Activated CD8-positive, alpha-beta T cell treated with anti-CD3 and anti-CD28 coated beads, Interleukin-2, amount 10 ng/mL, durations not matched to agents 7 days and 5 days (primary cell): ENCODE results near the gene LRRC10B. TPM values are rescaled to one million over a fixed set of nuclear protein-coding genes. Genes with fewer than 3 reads are reported as not detected.

ENCODE experiments used
- ATAC-seq: fragments of 150-1000 bp; cut with Tn5 transposase; one replicate; pipeline ENCODE4 v1.10.0; 2021; ENCODE audit warnings: moderate library complexity
- CTCF ChIA-PET: fragments of 350-600 bp; sonication (Branson Sonifier 250); formaldehyde crosslinking; loops from one replicate; lab custom pipeline; 2021; ENCODE audit warnings: antibody characterized with exemption; lab: Charles Lee
- POLR2A ChIA-PET: fragments of 350-600 bp; sonication (Branson Sonifier 250); formaldehyde crosslinking; loops from one replicate; lab custom pipeline; 2021; ENCODE audit warnings: antibody characterized with exemption; lab: Charles Lee
- DNase-seq: peaks from one replicate; pipeline ENCODE4 v3.0.0-alpha.2; 2020
- H3K27ac Mint-ChIP-seq: one replicate; pipeline ENCODE4 v1.8.0; 2021; ENCODE audit warnings: mild to moderate bottlenecking, mixed read lengths
- H3K27me3 Mint-ChIP-seq: one replicate; pipeline ENCODE4 v1.8.0; 2021; ENCODE audit warnings: low read depth, mixed read lengths
- H3K36me3 Mint-ChIP-seq: one replicate; pipeline ENCODE4 v1.8.0; 2021; ENCODE audit warnings: low read depth, mixed read lengths
- H3K4me1 Mint-ChIP-seq: one replicate; pipeline ENCODE4 v1.8.0; 2021; ENCODE audit warnings: low read depth, mixed read lengths
- H3K4me3 Mint-ChIP-seq: one replicate; pipeline ENCODE4 v1.8.0; 2021; ENCODE audit warnings: mild to moderate bottlenecking, mixed read lengths
- H3K9me3 Mint-ChIP-seq: one replicate; pipeline ENCODE4 v1.8.0; 2022; ENCODE audit warnings: mixed read lengths; ENCODE audit not compliant: insufficient read depth
- total RNA-seq, 2 experiments: library from RNA; stranded (reverse); gene quantifications; one replicate each; pipeline ENCODE4 v1.2.3, GENCODE V29; 2021

Gene LRRC10B
- total RNA-seq, 2 experiments from 2014 or later: not detected

DNA sequence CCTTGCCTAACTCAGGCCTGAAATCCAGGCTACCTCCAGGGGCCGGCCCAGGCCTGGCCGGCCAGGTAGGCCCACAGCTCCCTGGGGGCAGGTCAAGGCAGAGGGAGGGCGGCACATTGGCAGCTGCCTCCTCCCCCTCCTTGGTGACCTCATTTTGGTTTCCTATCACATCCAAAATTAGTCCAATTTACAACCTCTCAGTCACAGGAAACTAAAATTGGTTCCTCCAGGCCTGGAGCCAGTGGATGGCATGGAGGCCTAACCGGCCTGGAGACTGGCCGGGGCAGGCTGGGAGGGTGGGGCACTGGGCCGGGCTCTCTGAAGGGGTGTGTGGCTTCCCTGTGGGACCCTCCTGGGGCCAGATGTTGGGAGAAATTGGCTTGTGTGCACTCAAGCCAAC, 35.9 kb downstream of the LRRC10B start:
- Mint-ChIP-seq H3K36me3 (no peaks in the 10 kb centered on the region), H3K4me1 (peaks cover 3% of the 10 kb centered on the region), H3K27me3 (peaks cover 5% of the 10 kb centered on the region), H3K4me3 (no peak overlapping the region), H3K27ac (no peak overlapping the region), H3K9me3 (no peaks in the 10 kb centered on the region)
- ATAC-seq: no peak
- POLR2A ChIA-PET: interaction anchor here (1.4 kb wide), 1 partner anchor 21 kb away, joined by 3 read pairs; no protein-coding TSS in a partner anchor
- no peak for DNase-seq
- CTCF ChIA-PET: interaction anchor here (1.5 to 2.0 kb wide), 4 partner anchors 13 to 28 kb away, joined by 3 to 7 read pairs (median 6); no protein-coding TSS in a partner anchor

- Mint-ChIP-seq H3K27me3 (peaks cover 5% of the 10 kb centered on the region), H3K4me1 (peaks cover 3% of the 10 kb centered on the region), H3K4me3 (no peak overlapping the region), H3K9me3 (no peaks in the 10 kb centered on the region), H3K36me3 (no peaks in the 10 kb centered on the region), H3K27ac (no peak overlapping the region)
- ChIA-PET POLR2A (interaction anchor here (1.4 kb wide), 1 partner anchor 20 kb away, joined by 3 read pairs; no protein-coding TSS in a partner anchor), CTCF (interaction anchor here (1.0 to 2.0 kb wide), 6 partner anchors 13 to 29 kb away, joined by 3 to 7 read pairs (median 5); no protein-coding TSS in a partner anchor)
- ATAC-seq (no peak), DNase-seq (no peak)
These were observed 36.8 kb downstream of the LRRC10B start for GRCh38 chr11:61545341-61545740.

- POLR2A ChIA-PET: no interaction called here
- Mint-ChIP-seq H3K27ac (no peak overlapping the region), H3K4me3 (no peak overlapping the region), H3K27me3 (peaks cover 5% of the 10 kb centered on the region), H3K9me3 (no peaks in the 10 kb centered on the region), H3K4me1 (peaks cover 3% of the 10 kb centered on the region), H3K36me3 (no peaks in the 10 kb centered on the region)
- no peak for DNase-seq
- ATAC-seq: no peak
- CTCF ChIA-PET: interaction anchor here (1.0 to 1.7 kb wide), 5 partner anchors 12 to 29 kb away, joined by 3 to 7 read pairs (median 4); no protein-coding TSS in a partner anchor
These were observed 37.4 kb downstream of the LRRC10B start for GRCh38 chr11:61545921-61546320.

- H3K27me3 Mint-ChIP-seq: peaks cover under 1% of the 10 kb centered on the region
- ChIA-PET CTCF (no interaction called here), POLR2A (no interaction called here)
- peaks cover 3% of the 10 kb centered on the region for H3K4me1 Mint-ChIP-seq
- DNase-seq (no peak), ATAC-seq (no peak)
- H3K36me3 Mint-ChIP-seq: no peaks in the 10 kb centered on the region
- H3K9me3 Mint-ChIP-seq: no peaks in the 10 kb centered on the region
- no peak overlapping the region for H3K4me3 Mint-ChIP-seq
- H3K27ac Mint-ChIP-seq: no peak overlapping the region
These were observed 38.1 kb downstream of the LRRC10B start for GRCh38 chr11:61546663-61547062.

DNA sequence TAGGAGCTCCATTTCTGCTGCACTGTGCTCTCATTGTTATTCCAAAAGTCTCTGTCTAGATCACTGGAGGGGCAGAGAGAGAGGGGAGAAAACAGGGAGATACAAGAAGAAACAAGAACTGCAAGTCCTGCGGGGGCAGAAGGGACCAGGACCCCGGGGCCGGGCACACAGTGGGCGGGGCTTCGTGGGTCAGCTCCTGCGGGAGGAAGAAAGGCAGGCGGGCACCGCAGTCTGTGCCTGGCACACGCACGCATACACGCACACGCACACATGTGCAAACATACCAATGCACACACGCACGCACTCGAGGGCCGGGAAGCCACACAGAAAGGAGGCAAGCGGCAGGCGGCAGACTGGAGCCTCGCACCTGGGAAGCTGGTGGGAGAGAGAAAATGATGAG, 38.7 kb downstream of the LRRC10B start:
- ChIA-PET CTCF (no interaction called here), POLR2A (interaction anchor here (0.5 kb wide), 1 partner anchor 69 kb away, joined by 3 read pairs; no protein-coding TSS in a partner anchor)

DNA sequence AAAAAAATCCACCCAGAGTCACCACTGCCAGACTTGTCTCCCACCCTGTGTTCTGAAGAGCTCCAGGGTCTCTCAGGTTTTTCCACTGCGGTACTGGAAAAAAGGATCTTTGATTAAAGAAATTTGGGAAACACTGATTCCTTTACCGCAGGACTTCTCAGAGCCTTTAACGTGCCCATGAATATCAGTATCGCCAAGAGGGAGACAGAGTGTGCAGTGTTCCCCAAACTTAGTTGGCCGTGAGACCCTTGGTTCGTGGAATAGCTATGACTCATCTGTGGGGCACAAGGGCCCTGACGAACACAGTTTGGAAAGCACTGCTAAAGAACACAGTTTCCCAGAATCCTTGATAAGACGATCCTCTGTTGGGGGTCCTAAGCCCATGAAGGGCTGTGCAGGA, 40.6 kb downstream of the LRRC10B start:
- ChIA-PET CTCF (interaction anchor here (1.2 kb wide), 1 partner anchor 32 kb away, joined by 4 read pairs; no protein-coding TSS in a partner anchor), POLR2A (no interaction called here)
- H3K27me3 Mint-ChIP-seq: peaks cover 6% of the 10 kb centered on the region
- no peaks in the 10 kb centered on the region for H3K9me3 Mint-ChIP-seq
- H3K4me1 Mint-ChIP-seq: peaks cover 3% of the 10 kb centered on the region
- H3K4me3 Mint-ChIP-seq: no peak overlapping the region
- H3K36me3 Mint-ChIP-seq: no peaks in the 10 kb centered on the region
- H3K27ac Mint-ChIP-seq: no peak overlapping the region
- ATAC-seq: no peak
- no peak for DNase-seq

More for the DNA sequence above, 38.7 kb downstream of the LRRC10B start:
- no peaks in the 10 kb centered on the region for H3K36me3 Mint-ChIP-seq
- no peak overlapping the region for H3K4me3 Mint-ChIP-seq
- no peak overlapping the region for H3K27ac Mint-ChIP-seq
- ATAC-seq (no peak), DNase-seq (no peak)
- H3K4me1 Mint-ChIP-seq: peaks cover 3% of the 10 kb centered on the region
- H3K27me3 Mint-ChIP-seq: no peaks in the 10 kb centered on the region
- no peaks in the 10 kb centered on the region for H3K9me3 Mint-ChIP-seq

DNA sequence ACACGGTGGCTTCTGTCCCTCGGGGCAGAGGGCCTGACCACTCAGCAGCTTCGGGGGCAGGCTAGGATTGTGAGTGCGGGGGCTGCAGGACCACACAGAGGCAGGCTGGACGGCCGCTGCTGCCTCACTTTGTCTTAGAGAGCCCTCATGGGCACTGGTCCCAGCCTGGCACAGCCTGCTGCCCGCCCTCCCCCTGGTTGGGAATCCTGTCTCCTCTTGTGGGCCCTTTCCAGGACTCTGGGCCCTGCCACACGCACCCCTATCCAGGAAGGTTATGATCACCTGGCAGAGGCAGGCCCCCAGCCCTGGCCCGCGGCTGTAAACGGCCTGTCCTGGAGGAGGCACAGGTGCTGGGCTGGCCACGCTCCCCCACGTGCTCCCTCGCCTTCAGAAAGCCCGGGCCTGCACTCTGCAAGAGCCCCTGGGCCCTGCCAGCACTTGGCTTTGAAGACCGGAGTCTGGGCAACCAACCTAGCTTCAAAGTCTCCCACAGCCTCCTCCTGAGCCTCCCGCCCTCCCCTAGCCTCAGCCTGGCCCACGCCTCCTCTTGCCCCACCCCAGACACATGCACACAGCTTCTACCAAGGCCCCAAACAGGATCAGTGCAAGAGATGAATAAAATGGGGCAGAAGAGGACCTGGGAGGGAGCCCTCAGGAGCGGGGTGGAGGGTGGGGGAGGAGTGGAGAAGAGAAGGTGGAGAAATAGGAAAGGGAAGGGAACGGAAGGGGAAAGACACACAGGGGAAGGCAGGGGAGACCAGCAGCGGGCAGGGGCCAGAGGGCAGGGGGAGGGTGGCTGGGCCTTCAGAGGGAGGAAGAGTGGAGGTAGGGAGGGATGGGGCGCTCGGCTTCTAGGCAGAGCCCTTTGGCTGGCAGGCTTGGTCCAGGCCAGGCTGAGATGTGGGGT, 41.4 kb downstream of the LRRC10B start:
- POLR2A ChIA-PET: no interaction called here
- CTCF ChIA-PET: no interaction called here
- ATAC-seq: no peak

GRCh38 chr11:61550665-61551227, 42.2 kb downstream of the LRRC10B start:
- no peak overlapping the region for H3K27ac Mint-ChIP-seq

More for the DNA sequence above, 41.4 kb downstream of the LRRC10B start:
- Mint-ChIP-seq H3K27ac (no peak overlapping the region), H3K4me1 (peaks cover 3% of the 10 kb centered on the region), H3K27me3 (peaks cover 14% of the 10 kb centered on the region), H3K36me3 (no peaks in the 10 kb centered on the region), H3K9me3 (no peaks in the 10 kb centered on the region), H3K4me3 (no peak overlapping the region)
- DNase-seq: no peak

GRCh38 chr11:61551634-61552033, 43.1 kb downstream of the LRRC10B start:
- no peak for DNase-seq
- no peaks in the 10 kb centered on the region for H3K9me3 Mint-ChIP-seq
- ChIA-PET CTCF (no interaction called here), POLR2A (no interaction called here)
- peaks cover 26% of the 10 kb centered on the region for H3K27me3 Mint-ChIP-seq
- H3K4me1 Mint-ChIP-seq: no peaks in the 10 kb centered on the region
- no peaks in the 10 kb centered on the region for H3K36me3 Mint-ChIP-seq
- no peak overlapping the region for H3K4me3 Mint-ChIP-seq
- ATAC-seq: no peak
- H3K27ac Mint-ChIP-seq: no peak overlapping the region

More at GRCh38 chr11:61550665-61551227, 42.2 kb downstream of the LRRC10B start:
- ATAC-seq (no peak), DNase-seq (no peak)
- H3K36me3 Mint-ChIP-seq: no peaks in the 10 kb centered on the region
- ChIA-PET CTCF (no interaction called here), POLR2A (no interaction called here)
- H3K27me3 Mint-ChIP-seq: peaks cover 19% of the 10 kb centered on the region
- H3K4me3 Mint-ChIP-seq: no peak overlapping the region
- H3K9me3 Mint-ChIP-seq: no peaks in the 10 kb centered on the region
- H3K4me1 Mint-ChIP-seq: no peaks in the 10 kb centered on the region

- Mint-ChIP-seq H3K27ac (no peak overlapping the region), H3K4me1 (no peaks in the 10 kb centered on the region), H3K9me3 (no peaks in the 10 kb centered on the region), H3K36me3 (no peaks in the 10 kb centered on the region), H3K4me3 (no peak overlapping the region), H3K27me3 (peaks cover 30% of the 10 kb centered on the region)
- no peak for ATAC-seq
- POLR2A ChIA-PET: no interaction called here
- CTCF ChIA-PET: no interaction called here
- DNase-seq: no peak
These were observed 43.6 kb downstream of the LRRC10B start for GRCh38 chr11:61552108-61552635.

DNA sequence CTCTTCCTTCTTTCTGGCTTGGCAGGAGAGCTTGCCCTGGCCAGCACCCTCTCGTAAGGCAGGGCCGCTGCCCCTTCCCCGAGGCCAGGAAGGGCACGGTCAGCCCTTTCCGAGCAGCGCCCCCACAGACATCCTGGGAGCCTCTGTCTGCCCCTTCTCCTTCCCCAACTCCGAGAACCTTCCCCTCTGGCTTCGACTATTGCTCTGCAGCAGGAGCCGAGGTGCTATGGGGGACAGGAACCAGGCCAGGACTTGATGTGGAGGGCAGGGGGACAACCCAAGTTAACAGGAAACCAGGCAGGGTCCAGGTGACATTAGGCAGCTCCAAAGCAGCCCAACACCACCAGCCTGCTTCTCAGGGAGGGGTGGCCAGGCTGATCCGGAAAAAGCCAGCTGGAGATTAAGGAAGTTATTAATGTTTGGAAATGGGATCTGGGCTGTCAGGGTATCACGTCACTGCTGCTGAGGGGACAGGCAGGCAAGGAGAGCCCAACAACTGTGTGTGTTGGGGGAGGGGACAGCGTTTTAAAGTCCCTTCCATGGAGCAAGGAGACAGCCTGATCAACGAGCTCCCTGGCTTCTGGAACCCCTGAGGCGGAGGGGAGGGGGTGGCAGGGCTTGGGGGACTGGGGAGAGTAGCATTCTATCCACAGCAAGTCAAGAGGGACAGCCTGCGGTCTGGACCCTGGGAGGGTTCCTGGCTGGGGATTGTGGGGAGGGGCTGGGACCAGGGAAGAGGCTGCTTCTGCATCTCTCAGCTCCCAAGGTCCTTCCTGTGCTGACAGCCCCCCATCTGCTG, 45.0 kb downstream of the LRRC10B start:
- Mint-ChIP-seq H3K9me3 (no peaks in the 10 kb centered on the region), H3K4me3 (no peak overlapping the region), H3K36me3 (no peaks in the 10 kb centered on the region), H3K27ac (no peak overlapping the region), H3K4me1 (no peaks in the 10 kb centered on the region), H3K27me3 (peaks cover 30% of the 10 kb centered on the region)
- POLR2A ChIA-PET: no interaction called here
- ATAC-seq (no peak), DNase-seq (no peak)
- CTCF ChIA-PET: no interaction called here
